GM21423 (cell line): ENCODE measurements around the gene MTR.
"Not testable (repeated sequence)": the region's sequence is repeated elsewhere in the genome, so short reads cannot be mapped to it uniquely, and the experiment has no call there.

Experiments used
- ATAC-seq: cut with Tn5 transposase; IDR thresholded peaks from one replicate; pipeline ENCODE4 v1.9.1; 2021; ENCODE audit warnings: mild to moderate bottlenecking, moderate library complexity; ENCODE audit not compliant: unreplicated experiment

The MTR gene

DNA sequence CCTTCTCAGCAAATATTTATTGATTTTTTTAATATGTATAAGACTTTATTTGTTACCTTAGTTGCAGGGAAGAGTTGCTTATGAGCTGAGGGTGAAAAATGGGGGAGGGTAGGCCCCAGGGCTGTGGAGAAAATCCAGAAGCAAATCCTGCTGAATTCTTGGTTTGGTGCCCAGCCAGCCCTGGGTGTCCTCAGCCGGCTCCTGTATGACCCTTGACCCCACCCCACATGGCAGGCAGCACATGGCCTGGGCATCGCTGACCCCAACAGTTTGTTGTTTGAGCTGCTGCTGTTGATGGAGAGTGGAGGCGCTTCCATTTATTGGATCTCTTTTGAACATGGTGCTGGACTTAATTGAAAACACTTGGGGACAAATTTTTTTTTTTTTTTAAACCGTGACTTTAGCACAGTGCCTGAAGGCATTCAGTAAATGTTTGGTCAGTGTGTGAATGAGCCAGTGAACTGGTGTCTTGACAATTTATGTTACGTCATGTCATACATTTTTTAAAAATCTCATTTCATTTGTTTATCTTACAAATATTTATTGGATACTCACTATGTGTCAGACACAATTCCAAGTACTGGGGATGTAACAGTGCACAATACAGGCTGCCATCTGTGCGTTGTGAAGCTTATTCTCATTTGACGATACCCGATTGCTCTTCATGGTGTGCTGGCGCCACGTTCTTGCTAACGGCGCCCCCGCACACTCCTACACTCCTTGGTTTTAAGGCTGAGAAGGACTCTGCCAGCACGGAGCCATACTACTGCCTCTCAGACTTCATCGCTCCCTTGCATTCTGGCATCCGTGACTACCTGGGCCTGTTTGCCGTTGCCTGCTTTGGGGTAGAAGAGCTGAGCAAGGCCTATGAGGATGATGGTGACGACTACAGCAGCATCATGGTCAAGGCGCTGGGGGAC lies 98.8 kb downstream of the MTR start:
- no peak for ATAC-seq

DNA sequence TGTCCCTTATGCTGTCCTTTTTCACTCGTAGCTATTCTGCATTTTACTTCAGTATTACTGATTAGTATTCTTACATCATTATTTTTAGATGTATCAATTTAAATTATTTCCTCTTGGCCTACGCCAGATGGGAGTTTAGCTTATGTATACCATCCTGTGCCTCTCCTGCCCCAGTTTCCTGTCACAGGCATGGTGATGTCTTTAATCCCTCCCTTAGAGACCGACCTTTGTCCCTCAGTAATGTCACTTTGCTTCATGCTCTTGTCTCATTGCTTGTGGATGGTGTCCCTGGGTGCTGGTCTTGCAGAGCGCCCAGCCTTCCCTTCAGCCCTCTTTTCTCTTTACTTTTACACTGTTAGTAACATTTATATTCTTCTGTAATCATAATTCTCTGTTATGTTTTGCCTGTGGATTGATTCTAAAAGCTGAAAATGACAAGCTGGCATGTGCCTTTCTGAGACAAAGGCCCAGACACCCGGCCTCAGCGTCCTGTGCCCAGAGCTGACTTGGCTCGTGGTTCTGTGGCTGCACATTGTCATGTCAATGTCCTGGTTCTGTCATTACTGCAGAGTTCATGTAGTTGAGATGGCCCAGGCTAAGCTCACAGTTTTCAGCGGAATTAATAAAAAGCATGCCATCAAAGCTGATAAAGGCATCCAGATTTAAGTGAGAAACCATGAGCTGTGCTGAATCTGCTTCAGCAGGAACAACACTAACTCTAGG lies 100.7 kb downstream of the MTR start:
- ATAC-seq, result no peak

DNA sequence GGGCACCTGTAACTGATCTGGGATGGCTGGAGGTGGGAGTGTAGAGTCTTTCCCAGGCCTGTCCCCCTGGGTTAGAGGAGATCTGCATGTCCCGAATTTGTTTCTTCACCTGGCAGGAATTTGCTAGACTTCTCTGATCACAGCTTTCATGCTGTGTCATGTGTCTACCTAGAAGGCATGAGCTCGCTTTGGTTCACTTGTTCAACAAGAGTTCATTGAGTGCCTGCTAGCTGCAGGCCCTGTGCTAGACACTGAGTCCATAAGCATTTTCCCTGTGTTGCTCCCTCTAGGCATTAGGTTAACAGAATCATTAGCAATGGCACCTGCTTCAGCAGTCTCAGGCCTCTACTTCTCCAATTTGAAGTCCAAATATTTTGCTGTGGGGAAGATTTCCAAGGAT lies 101.6 kb downstream of the MTR start:
- no peak for ATAC-seq

DNA sequence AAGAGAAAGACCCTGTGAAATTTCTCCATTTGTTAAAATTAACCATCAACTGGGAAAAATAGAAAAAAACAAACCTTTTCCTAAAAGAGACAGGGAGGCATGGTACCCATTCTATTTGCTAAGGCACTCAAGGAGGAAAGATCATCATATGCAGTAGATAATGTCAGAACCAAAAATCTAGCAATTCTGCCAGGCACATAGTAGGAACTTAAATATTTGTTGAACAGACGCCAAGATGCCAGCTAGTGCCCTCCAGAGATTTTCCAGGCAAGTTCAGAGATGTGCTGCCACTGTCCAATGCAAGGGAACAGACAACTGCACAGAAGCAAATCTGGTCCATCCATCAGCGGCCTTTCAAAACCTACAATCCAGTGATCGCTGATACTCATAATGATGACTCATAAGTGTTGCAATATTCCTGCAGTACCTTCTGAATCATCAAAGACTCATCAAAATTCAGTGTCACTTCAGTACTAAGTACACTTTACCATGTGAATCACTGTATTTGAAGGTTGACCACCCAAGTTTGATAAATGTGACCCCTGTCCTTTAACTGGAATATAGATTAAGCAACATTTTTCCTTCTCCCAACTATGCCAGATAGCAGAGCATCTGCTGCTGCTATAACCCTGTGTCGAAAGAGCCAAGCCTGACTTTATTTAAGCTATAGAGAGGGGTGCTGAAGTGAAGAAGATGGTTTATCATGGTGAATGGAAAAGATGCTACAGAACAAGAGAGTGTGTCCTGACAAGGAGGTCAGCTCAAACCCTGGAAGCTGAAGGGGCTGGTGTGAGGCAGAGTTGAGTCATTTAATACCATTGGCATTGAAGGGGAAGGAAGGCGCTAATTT lies 110.0 kb downstream of the MTR start:
- no peak for ATAC-seq

DNA sequence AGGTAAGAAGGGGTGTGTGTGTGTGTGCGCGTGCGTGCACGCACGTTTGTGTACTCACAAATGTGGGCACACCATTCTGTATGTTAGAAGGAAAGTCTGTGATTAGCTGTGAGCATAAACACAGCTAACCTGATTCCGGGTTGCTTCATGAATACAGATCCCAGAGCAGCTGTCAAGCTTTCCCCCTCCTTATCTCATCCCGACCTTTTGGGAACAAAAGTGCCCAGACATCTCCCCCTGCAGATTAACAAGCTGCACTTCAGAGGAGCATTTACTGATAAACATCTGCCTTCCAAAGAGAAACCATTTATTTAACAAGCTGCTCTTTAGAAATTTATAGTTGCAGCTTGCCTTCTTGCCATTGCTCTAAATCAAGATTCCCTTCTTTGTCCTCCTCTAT lies 112.1 kb downstream of the MTR start:
- ATAC-seq, result no peak

DNA sequence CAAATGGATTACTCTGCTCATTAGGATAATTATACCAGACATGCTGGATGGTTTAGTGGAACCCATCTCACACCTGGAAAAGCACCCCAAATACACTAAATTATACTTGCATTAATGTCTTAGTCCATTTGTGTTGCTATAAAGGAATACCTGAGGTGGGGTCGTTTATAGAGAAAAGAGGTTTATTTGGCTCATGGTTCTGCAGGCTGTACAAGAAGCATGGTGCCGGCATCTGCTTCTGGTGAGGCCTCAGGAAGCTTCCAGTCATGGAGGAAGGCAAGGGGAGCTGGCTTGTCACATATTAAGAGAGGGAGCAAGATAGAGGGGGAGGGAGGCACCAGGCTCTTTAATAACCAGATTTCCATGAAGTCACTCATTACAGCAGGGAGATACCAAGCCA lies 113.6 kb downstream of the MTR start:
- ATAC-seq, result no peak

DNA sequence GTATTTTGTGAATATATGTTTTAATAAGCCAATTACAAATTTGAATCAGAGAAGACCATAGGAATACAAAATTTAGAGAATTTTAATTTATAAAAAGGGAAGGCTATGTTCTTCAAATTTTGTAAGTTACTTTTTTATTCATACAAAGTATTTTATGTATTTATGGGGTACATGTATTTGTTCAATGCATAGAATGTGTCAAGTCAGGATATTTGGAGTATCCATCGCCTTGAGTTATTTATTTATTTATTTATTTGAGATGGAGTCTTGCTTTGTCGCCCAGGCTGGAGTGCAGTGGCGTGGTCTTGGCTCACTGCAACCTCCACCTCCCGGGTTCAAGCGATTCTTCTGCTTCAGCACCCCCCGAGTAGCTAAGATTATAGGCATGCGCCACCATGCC lies 116.0 kb downstream of the MTR start:
- ATAC-seq, result not testable (repeated sequence)

DNA sequence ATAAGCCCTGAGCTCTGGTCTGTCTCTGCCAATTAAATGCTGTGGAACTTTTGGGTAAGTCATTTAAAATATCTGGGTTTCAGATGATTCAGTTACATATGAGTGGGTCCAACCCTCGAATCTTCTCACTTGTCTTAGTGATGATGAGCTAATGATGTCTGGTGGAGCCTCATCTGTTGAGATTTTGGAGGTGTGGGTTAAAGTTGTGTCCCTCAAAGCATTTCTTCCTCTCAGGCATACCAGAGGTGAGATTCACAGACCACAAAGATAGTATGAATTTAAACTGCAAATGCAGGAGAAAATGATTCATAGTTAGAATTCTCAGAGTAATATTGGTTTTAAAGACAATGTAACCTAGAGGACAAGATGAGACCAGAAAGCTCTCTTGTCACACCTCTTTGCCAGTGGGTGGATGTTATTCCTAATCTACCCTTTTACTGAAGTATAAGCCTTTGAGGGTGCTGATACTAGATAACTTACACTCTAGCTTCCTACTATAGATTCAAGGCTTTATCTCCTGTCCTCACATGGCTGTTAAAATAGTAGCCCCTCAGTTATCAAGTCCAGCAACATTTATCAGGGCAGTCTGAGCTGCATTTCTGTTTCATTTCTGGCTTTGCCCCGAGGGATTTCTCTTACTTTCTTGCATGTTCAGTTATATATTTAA lies 118.4 kb downstream of the MTR start:
- no peak for ATAC-seq

DNA sequence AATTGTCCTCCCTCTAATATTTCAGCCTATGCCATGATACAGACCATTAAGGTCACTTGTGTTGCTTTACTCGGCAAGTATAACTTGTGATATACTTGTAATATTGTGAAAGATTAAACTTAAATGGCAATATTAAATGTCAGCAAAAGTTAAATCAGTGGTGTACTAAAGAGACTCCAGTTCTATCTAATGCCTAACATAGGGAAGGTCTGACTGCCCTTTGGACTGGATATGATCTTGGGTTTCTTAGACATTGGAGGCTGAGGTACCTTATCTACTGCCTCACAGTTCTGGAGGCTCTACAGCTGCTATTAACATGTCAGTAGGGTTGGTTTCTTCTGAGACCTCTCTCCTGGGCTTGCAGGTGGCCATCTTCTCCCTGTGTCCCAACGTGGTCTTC lies 119.3 kb downstream of the MTR start:
- no peak for ATAC-seq

DNA sequence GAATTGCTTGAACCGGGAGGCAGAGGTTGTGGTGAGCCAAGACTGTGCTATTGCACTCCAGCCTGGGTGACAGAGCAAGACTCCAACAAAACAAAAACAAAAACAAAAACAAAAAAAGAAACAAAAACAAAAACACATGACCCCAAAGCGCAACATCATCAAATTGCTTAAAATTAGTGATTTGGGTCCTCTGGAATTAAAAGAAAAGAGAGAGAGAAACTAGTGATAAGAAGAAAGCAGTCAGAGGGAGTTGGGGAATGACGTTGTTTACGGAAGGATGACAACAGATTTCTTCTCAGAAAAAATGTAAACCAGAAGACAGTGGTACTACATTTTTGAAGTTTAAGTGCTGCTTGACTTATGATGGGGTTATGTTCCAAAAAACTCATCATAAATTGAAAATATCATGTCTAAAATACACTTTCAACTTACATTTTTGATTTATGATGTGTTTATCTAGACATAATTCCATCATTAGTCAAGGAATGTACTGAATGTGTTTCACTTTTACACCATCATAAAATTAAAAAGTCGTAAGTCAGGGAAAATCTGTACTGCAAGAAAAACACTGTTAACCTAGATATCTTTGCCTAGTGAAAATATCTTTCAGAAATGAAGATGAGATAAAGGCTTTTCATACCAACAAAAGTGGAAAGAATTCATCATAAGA lies 121.2 kb downstream of the MTR start:
- ATAC-seq, result no peak

DNA sequence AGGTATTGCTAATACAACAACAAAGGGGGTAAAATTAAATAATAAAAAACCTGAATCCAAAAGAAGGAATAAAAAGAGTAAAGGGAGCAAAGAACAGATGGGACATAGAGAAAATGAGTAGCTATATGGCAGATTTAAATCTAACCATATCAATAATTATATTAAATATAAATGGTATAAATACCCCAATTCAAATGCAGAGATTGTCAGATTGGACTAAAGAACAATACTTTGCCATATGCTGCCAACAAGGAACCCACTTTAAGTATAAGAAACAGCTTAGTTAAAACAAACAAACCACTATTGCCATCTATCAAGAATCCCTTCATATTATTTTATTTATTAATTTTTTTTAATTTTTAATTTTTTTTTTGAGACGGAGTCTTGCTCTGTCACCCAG lies 122.4 kb downstream of the MTR start:
- no peak for ATAC-seq

DNA sequence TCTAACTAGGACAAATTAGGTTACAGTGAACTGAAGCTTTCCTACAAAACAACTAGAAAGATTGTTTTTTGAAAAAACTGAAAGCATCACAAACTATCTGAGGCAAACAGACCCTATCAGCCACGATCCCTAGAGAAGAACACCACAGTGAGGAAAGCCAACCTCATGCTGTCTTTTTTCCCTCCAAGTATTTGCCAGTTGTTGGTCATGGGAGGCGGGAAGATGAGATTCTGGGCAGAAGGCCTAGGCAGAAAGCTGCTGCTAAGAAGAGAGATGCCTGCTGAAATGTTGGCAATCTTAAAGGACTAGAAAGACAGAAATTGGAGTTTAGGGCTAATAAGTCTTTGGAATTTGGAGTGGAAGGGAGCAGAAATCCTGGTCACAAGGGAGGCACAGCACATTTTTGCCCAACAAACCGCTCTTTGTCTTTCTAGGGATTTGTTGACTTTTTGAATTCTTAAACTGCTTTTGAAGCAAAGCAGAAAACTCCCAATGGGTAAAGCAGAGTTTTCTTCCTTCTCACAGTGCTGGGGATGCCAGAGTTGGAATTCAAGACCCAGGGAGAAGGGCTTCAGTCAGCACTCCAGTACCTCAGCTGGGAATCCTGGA lies 125.3 kb downstream of the MTR start:
- ATAC-seq, result no peak

DNA sequence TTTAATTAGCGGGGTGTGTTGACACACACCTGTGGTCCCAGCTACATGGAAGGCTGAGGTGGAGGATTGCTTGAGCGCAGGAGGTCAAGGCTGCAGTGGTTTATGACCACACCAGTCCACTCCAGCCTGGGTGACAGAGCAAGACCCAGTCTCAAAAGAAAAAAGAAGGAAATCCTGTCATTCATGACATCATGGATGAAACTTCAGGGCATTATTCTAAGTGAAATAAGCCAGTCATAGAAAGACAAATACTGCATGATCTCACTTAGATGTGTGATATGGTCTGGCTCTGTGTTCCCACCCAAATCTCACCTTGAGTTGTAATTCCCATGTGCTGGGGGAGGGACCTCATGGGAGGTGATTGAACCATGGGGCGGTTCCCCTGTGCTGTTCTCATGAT lies 126.5 kb downstream of the MTR start:
- no peak for ATAC-seq

DNA sequence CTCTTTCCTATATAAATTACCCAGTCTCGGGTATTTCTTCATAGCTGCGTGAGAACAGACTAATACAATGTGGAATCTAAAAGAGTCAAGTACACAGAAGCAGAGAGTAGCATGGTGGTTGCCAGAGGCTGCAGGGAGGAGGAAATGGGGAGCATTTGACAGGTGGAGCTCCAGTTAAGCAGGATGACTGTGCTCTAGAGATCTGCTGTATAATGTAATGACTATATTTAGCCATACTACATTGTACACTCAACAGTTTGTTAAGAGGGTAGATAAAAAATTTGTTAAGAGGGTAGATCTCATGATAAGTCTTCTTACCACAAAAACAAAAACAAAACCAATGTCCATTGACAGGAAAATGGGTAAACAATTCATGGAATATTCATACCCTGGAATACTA lies 127.1 kb downstream of the MTR start:
- no peak for ATAC-seq

DNA sequence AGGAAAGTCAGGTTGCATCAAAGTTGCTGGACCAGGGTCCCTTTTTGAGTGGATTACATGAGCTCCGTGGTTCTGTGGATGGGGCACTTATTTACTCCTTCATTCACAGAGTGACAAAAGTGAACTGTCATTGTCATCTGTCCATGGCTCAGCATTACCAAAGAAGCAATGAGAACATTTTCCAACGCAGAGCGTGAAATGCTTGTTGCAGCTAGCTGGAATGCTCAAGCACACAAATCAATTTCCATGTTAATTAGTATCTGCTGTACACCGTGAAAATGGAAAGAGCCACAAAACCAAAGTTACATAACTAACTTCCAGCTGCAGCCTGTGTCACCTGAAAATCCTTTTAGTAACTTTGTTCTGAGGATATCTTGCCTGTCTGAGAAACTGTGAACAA lies 130.3 kb downstream of the MTR start:
- ATAC-seq, result no peak

DNA sequence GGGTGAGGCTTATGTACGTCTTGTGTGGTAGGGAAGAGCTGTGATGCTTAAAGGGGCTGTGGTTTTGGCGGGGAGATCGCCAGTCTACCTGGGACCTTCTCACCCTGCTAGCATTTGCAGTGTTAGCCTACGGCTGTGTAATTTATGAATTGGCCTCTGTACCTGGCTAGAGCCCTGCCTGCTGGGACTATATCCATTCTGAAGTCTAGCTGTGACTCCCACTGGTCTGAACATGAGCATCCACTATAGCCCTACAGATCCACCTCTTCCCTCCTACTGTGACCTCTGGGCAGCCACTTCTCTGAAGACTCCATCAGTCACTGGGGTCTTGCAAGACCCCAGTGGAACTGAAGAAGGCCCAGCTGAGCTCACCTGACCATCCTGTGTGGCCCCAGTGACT lies 135.4 kb downstream of the MTR start:
- no peak for ATAC-seq

DNA sequence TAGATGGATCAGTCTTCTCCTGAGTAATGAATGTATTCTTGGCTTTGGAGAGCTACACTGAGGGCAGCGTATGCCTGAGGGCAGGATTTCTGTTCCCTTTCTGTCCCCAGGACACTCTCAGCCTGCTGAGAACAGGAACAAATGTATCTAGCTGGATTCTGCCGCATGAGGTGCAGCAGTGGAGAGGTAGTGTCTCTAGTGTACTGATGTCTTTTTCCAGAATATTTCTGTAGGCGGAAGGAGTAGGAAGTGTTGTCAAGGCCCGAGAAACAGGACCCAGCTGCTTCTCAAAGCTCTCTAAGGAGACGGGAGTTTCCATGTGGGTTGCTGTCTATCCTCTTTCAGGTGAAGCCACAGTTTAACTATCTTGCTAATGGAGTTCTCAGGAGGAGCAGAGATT lies 143.7 kb downstream of the MTR start:
- no peak for ATAC-seq

DNA sequence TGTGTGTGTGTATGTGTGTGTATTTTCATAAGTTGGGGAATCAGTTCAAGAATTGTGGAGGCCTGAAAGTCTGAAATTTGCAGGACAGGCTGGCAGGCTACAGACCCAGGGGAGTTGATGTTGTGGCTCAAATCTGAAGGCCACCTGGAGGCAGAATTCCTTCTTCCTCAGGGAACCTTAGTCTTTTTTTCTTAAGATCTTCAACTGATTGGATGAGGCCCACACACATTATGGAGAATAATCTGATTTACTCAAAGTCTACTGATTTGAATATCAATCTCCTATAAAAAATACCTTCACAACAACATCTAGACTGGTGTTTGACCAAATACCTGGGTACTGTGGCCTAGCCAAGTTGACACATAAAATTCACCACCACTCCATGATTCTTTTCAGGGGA lies 147.3 kb downstream of the MTR start:
- no peak for ATAC-seq

DNA sequence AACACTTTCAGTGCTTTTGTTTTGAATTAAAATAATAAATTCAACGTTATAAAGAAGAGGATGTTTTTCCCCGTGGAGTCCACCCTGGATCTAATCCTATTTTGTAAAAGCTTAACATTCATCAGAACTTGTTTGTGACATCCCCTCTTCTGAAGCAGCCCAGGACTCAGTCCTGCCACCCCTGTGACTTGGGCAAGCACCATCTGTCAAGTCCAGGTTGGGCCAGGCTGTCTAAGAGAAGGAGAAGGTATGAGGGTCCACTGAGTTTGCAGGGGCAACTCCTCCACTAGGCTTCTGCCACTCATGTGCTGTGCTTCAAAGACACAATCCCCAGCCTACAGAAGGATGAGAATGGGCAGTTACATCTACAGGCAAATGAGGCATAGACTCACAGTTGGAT lies 149.5 kb downstream of the MTR start:
- no peak for ATAC-seq

DNA sequence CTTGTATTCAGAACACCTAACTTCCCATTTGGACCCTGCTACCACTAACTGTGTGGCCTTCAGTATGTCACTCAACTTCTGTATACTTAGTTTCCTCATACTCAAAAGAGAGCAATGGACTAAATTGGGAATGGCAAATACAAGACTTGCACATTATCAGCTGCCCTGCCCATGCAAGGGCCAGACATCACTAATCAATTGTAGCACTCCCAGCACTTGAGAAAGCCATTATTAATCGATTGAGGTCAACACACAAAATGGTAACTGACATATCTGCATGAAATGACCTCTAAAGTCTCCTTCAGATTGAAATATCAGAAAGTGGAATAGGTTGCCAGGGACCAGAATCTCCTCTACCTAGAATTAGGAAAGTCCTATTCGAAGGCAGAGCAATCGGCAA lies 149.9 kb downstream of the MTR start:
- no peak for ATAC-seq
